Neural cell (in vitro differentiated cells): ENCODE measurements around the gene ARID1A. TPM values are rescaled to one million over a fixed set of nuclear protein-coding genes. Genes with fewer than 3 reads are reported as not detected.

Experiments used
- H2AFZ ChIP-seq: fragments of 200-600, 300-800 bp; sonication (generic), shearing (Covaris generic); 2 replicates; pipeline ENCODE4 v1.6.0; 2014; ENCODE audit warnings: low read depth, mild to moderate bottlenecking, antibody characterized with exemption, low read length, moderate library complexity
- H3F3A ChIP-seq: fragments of 200-600 bp; shearing (Covaris generic); 2 replicates; pipeline ENCODE4 v1.6.1; 2016; ENCODE audit warnings: mild to moderate bottlenecking, moderate library complexity, mixed read lengths, antibody characterized with exemption, low read length; ENCODE audit not compliant: insufficient read depth, poor library complexity, severe bottlenecking
- H3K27ac ChIP-seq: fragments of 200-600, 300-800 bp; sonication (generic), shearing (Covaris generic); 2 replicates; pipeline ENCODE4 v1.5.1; 2014; ENCODE audit warnings: mild to moderate bottlenecking, low read length, moderate library complexity
- H3K27me3 ChIP-seq: fragments of 300-800, 200-600 bp; sonication (generic), shearing (Covaris generic); 2 replicates; pipeline ENCODE4 v1.6.0; 2014; ENCODE audit warnings: mild to moderate bottlenecking, low read depth, low read length, moderate library complexity; ENCODE audit not compliant: insufficient read depth
- H3K36me3 ChIP-seq: fragments of 300-800, 200-600 bp; sonication (generic), shearing (Covaris generic); 2 replicates; pipeline ENCODE4 v1.5.1; 2014; ENCODE audit warnings: mild to moderate bottlenecking, antibody characterized with exemption, low read length, moderate library complexity; ENCODE audit not compliant: insufficient read depth
- H3K4me2 ChIP-seq: fragments of 300-800, 200-600 bp; sonication (generic), shearing (Covaris generic); 2 replicates; pipeline ENCODE4 v1.6.0; 2014; ENCODE audit warnings: mild to moderate bottlenecking, low read length
- H3K4me3 ChIP-seq: fragments of 300-800, 200-600 bp; sonication (generic), shearing (Covaris generic); 2 replicates; pipeline ENCODE4 v1.5.1; 2014; ENCODE audit warnings: mild to moderate bottlenecking, low read length, moderate library complexity
- H3K79me2 ChIP-seq: fragments of 200-600 bp; shearing (Covaris generic); replicated peaks from 2 replicates; pipeline ENCODE4 v1.6.0; 2014; ENCODE audit warnings: mild to moderate bottlenecking, low read length, moderate library complexity; ENCODE audit not compliant: insufficient read depth
- H3K9ac ChIP-seq: fragments of 300-800, 200-600 bp; sonication (generic), shearing (Covaris generic); 2 replicates; pipeline ENCODE4 v1.6.1; 2016; ENCODE audit warnings: mild to moderate bottlenecking, low read length, mixed read lengths
- H3K9me2 ChIP-seq: fragments of 200-600 bp; shearing (Covaris generic); 2 replicates; pipeline ENCODE4 v1.6.1; 2016; ENCODE audit warnings: mild to moderate bottlenecking, low read length, mixed read lengths; ENCODE audit not compliant: insufficient read depth
- H3K9me3 ChIP-seq: fragments of 200-600, 300-800 bp; sonication (generic), shearing (Covaris generic); 2 replicates; pipeline ENCODE4 v1.6.1; 2016; ENCODE audit warnings: mild to moderate bottlenecking, mixed run types, low read length, moderate library complexity, mixed read lengths
- H4K20me1 ChIP-seq: fragments of 200-600 bp; shearing (Covaris generic); 2 replicates; pipeline ENCODE4 v1.6.1; 2016; ENCODE audit warnings: mild to moderate bottlenecking, mixed run types; ENCODE audit not compliant: insufficient read depth
- EP300 ChIP-seq: fragments of 450-650 bp; conservative IDR thresholded peaks from 2 replicates; pipeline ENCODE4 v1.6.1; 2014; ENCODE audit warnings: antibody characterized with exemption, mild to moderate bottlenecking, moderate library complexity; ENCODE audit not compliant: poor library complexity, severe bottlenecking
- EZH2 ChIP-seq: fragments of 200-600, 300-800 bp; shearing (Covaris generic), sonication (generic); IDR thresholded peaks from 2 replicates; pipeline ENCODE4 v1.6.1; 2014; ENCODE audit warnings: antibody characterized with exemption, low read length, borderline replicate concordance, mild to moderate bottlenecking; ENCODE audit not compliant: insufficient read depth, poor library complexity, severe bottlenecking
- MXI1 ChIP-seq: fragments of 450-650 bp; conservative IDR thresholded peaks from 2 replicates; pipeline ENCODE4 v1.6.1; 2014; ENCODE audit warnings: antibody characterized with exemption, mild to moderate bottlenecking; ENCODE audit not compliant: poor library complexity, severe bottlenecking
- POLR2AphosphoS5 ChIP-seq: IDR thresholded peaks from 2 replicates; pipeline ENCODE4 v1.6.1; 2012
- RAD21 ChIP-seq: fragments of 450-650 bp; conservative IDR thresholded peaks from 2 replicates; pipeline ENCODE4 v1.6.1; 2014; ENCODE audit warnings: antibody characterized with exemption, mild to moderate bottlenecking, moderate library complexity
- SMC3 ChIP-seq: fragments of 450-650 bp; conservative IDR thresholded peaks from 2 replicates; pipeline ENCODE4 v1.6.1; 2014; ENCODE audit warnings: antibody characterized with exemption, mild to moderate bottlenecking, moderate library complexity; ENCODE audit not compliant: poor library complexity
- TAF1 ChIP-seq: IDR thresholded peaks from 2 replicates; pipeline ENCODE4 v1.6.1; 2012; ENCODE audit warnings: low read depth
- polyA plus RNA-seq: library from polyadenylated mRNA; depleted of rRNA; stranded (reverse); fragments of >200 nt; gene quantifications from 2 replicates; pipeline ENCODE4 v1.2.3, GENCODE V29; 2014
- TF ChIP-seq, protein P1 (sequence below): IDR thresholded peaks from 2 replicates; pipeline ENCODE4 v1.6.1; 2012; ENCODE audit warnings: borderline replicate concordance
- TF ChIP-seq, protein P2 (sequence below): fragments of 450-650 bp; IDR thresholded peaks from 2 replicates; pipeline ENCODE4 v1.5.1; 2014; ENCODE audit warnings: antibody characterized with exemption, mild to moderate bottlenecking, moderate library complexity; ENCODE audit not compliant: poor library complexity, severe bottlenecking

The ARID1A gene
- polyA plus RNA-seq, 1 donor from 2014 or later = 13.2 TPM

DNA sequence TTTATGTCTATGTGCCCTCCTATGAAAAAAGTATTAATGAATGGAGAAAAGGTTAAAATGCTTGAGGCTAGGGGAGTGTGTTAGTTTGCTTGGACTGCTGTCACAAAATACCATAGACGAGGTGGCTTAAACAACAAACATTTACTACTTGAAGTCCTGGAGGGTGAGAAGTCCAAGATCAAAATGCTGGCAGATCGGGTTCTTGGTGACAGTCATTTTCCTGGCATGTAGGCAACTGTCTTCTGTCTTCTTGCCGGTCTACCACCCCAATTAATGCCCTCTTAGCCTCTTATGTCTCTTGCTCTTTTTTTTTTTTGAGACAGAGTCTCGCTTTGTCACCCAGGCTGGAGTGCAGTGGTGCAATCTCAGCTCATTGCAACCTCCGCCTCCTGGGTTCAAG lies 15.0 kb downstream of the ARID1A start:
- Histone ChIP-seq H3K9me2 (no peaks in the 10 kb centered on the region), H3K27ac (no peak overlapping the region), H3K79me2 (peaks cover 91% of the 10 kb centered on the region), H3F3A (no peaks in the 10 kb centered on the region), H3K36me3 (no peaks in the 10 kb centered on the region), H3K4me2 (no peak overlapping the region), H3K4me3 (no peak overlapping the region), H3K9me3 (no peaks in the 10 kb centered on the region), H3K9ac (no peak overlapping the region), H3K27me3 (no peaks in the 10 kb centered on the region), H2AFZ (no peak overlapping the region), H4K20me1 (peaks cover 60% of the 10 kb centered on the region)
- TF ChIP-seq RAD21 (no peak), EZH2 (no peak), SMC3 (no peak), MXI1 (no peak), POLR2AphosphoS5 (no peak), EP300 (no peak), TAF1 (no peak)
- TF ChIP-seq, protein P1, sequence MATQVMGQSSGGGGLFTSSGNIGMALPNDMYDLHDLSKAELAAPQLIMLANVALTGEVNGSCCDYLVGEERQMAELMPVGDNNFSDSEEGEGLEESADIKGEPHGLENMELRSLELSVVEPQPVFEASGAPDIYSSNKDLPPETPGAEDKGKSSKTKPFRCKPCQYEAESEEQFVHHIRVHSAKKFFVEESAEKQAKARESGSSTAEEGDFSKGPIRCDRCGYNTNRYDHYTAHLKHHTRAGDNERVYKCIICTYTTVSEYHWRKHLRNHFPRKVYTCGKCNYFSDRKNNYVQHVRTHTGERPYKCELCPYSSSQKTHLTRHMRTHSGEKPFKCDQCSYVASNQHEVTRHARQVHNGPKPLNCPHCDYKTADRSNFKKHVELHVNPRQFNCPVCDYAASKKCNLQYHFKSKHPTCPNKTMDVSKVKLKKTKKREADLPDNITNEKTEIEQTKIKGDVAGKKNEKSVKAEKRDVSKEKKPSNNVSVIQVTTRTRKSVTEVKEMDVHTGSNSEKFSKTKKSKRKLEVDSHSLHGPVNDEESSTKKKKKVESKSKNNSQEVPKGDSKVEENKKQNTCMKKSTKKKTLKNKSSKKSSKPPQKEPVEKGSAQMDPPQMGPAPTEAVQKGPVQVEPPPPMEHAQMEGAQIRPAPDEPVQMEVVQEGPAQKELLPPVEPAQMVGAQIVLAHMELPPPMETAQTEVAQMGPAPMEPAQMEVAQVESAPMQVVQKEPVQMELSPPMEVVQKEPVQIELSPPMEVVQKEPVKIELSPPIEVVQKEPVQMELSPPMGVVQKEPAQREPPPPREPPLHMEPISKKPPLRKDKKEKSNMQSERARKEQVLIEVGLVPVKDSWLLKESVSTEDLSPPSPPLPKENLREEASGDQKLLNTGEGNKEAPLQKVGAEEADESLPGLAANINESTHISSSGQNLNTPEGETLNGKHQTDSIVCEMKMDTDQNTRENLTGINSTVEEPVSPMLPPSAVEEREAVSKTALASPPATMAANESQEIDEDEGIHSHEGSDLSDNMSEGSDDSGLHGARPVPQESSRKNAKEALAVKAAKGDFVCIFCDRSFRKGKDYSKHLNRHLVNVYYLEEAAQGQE = no peak
- TF ChIP-seq, protein P2, sequence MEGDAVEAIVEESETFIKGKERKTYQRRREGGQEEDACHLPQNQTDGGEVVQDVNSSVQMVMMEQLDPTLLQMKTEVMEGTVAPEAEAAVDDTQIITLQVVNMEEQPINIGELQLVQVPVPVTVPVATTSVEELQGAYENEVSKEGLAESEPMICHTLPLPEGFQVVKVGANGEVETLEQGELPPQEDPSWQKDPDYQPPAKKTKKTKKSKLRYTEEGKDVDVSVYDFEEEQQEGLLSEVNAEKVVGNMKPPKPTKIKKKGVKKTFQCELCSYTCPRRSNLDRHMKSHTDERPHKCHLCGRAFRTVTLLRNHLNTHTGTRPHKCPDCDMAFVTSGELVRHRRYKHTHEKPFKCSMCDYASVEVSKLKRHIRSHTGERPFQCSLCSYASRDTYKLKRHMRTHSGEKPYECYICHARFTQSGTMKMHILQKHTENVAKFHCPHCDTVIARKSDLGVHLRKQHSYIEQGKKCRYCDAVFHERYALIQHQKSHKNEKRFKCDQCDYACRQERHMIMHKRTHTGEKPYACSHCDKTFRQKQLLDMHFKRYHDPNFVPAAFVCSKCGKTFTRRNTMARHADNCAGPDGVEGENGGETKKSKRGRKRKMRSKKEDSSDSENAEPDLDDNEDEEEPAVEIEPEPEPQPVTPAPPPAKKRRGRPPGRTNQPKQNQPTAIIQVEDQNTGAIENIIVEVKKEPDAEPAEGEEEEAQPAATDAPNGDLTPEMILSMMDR = no peak

DNA sequence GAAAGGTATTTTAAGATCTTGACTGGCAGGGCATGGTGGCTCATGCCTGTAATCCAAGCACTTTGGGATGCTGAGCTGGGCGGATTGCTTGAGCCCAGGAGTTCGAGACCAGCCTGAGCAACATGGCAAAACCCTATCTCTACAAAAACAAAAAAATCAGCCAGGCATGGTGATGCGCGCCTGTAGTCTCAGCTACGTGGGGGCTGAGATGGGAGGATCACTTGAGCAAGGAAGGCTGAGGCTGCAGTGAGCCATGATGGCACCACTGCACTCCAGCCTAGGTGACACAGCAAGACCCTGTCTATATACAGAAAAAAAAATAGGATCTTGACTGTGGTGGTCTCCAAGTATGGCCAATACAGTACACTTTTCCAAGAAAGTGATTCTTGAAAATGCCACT lies 16.0 kb downstream of the ARID1A start:
- Histone ChIP-seq H3K4me2 (no peak overlapping the region), H3K27ac (no peak overlapping the region), H3K79me2 (peaks cover 91% of the 10 kb centered on the region), H3K9ac (no peak overlapping the region), H3K36me3 (no peaks in the 10 kb centered on the region), H3K27me3 (no peaks in the 10 kb centered on the region), H3K9me2 (no peaks in the 10 kb centered on the region), H4K20me1 (peaks cover 53% of the 10 kb centered on the region), H3K9me3 (no peaks in the 10 kb centered on the region), H2AFZ (no peak overlapping the region), H3K4me3 (no peak overlapping the region), H3F3A (no peaks in the 10 kb centered on the region)
- TF ChIP-seq, protein P2 = no peak
- TF ChIP-seq MXI1 (no peak), RAD21 (no peak), SMC3 (no peak), POLR2AphosphoS5 (no peak), EZH2 (no peak)
- TF ChIP-seq, protein P1 = no peak
